SK-N-SH (cell line): ENCODE measurements around the gene GALT. TPM values are rescaled to one million over a fixed set of nuclear protein-coding genes. Genes with fewer than 3 reads are reported as not detected.

Experiments
- CTCF ChIA-PET: fragments of 300-600, 350-600 bp; formaldehyde crosslinking; extraction: SDS; loops from one replicate; lab custom pipeline; 2021; lab: Yijun Ruan, JAX
- POLR2A ChIA-PET: fragments of 350-600 bp; sonication (Branson Sonifier 250); formaldehyde crosslinking; extraction: SDS; loops from one replicate; lab custom pipeline; 2020; ENCODE audit warnings: antibody characterized with exemption, inconsistent platforms; lab: Yijun Ruan, JAX
- DNase-seq: peaks from one replicate; pipeline ENCODE4 v3.0.0; 2012
- H2AFZ ChIP-seq: fragments of 200-600 bp; sonication (generic); 2 replicates; pipeline ENCODE4 v1.8.1; 2016; ENCODE audit warnings: antibody characterized with exemption, mild to moderate bottlenecking, low read depth
- H3F3A ChIP-seq: fragments of 200-600 bp; sonication (generic); replicated peaks from 2 replicates; pipeline ENCODE3; 2016; ENCODE audit warnings: antibody characterized with exemption, mild to moderate bottlenecking; ENCODE audit not compliant: insufficient read depth
- H3K27ac ChIP-seq, 2 experiments: fragments of 200-500 bp in 1 of 2; fragments of 200-600 bp in 1 of 2; sonication (Bioruptor generic) in 1 of 2; sonication (generic), shearing (Covaris generic) in 1 of 2; 2 replicates each; pipeline versions ENCODE4 v1.5.1 to v1.6.1; 2014 to 2016; ENCODE audit warnings: low read depth in 2 of 2, inconsistent platforms in 1 of 2, low read length in 1 of 2, mild to moderate bottlenecking in 1 of 2, mixed read lengths in 1 of 2
- H3K27me3 ChIP-seq: fragments of 200-600 bp; sonication (generic), shearing (Covaris generic); 2 replicates; pipeline ENCODE4 v1.6.1; 2016; ENCODE audit warnings: mixed run types; ENCODE audit not compliant: insufficient read depth
- H3K36me3 ChIP-seq, 2 experiments: fragments of 200-500 bp in 1 of 2; fragments of 200-600 bp in 1 of 2; sonication (Bioruptor generic) in 1 of 2; sonication (generic) in 1 of 2; replicated peaks in 1 of 2; 2 replicates each; pipeline versions ENCODE3 to v1.5.1; 2014 to 2016; ENCODE audit warnings: low read length in 1 of 2, mild to moderate bottlenecking in 1 of 2; ENCODE audit not compliant: insufficient read depth in 2 of 2, control insufficient read depth in 1 of 2
- H3K4me1 ChIP-seq, 2 experiments: fragments of 200-500 bp in 1 of 2; fragments of 200-600 bp in 1 of 2; sonication (Bioruptor generic) in 1 of 2; sonication (generic), shearing (Covaris generic) in 1 of 2; 2 replicates each; pipeline versions ENCODE4 v1.5.1 to v1.6.1; 2014 to 2016; ENCODE audit warnings: low read depth in 1 of 2, low read length in 1 of 2, mixed run types in 1 of 2; ENCODE audit not compliant: insufficient read depth in 2 of 2, control insufficient read depth in 1 of 2
- H3K4me2 ChIP-seq: fragments of 200-600 bp; sonication (generic), shearing (Covaris generic); 2 replicates; pipeline ENCODE4 v1.6.1; 2017; ENCODE audit warnings: mixed run types
- H3K4me3 ChIP-seq, 2 experiments: fragments of 200-500 bp in 1 of 2; fragments of 200-600 bp in 1 of 2; sonication (Bioruptor generic) in 1 of 2; sonication (generic), shearing (Covaris generic) in 1 of 2; 2 replicates each; pipeline versions ENCODE4 v1.5.1 to v1.8.1; 2014 to 2016; ENCODE audit warnings: low read depth in 2 of 2, inconsistent platforms in 1 of 2, low read length in 1 of 2, mild to moderate bottlenecking in 1 of 2, mixed read lengths in 1 of 2, moderate library complexity in 1 of 2
- H3K79me2 ChIP-seq: fragments of 200-600 bp; sonication (generic); 2 replicates; pipeline ENCODE4 v1.8.1; 2017; ENCODE audit warnings: mild to moderate bottlenecking; ENCODE audit not compliant: insufficient read depth
- H3K9ac ChIP-seq: fragments of 200-600 bp; sonication (generic); 2 replicates; pipeline ENCODE4 v1.6.1; 2017; ENCODE audit warnings: mixed run types
- H3K9me2 ChIP-seq: fragments of 200-600 bp; sonication (generic); 2 replicates; pipeline ENCODE4 v1.6.1; 2017; ENCODE audit warnings: mixed run types
- H3K9me3 ChIP-seq: fragments of 200-600 bp; sonication (generic); 2 replicates; pipeline ENCODE4 v1.6.1; 2017; ENCODE audit warnings: mixed run types, mild to moderate bottlenecking, moderate library complexity
- H4K20me1 ChIP-seq: fragments of 200-600 bp; sonication (generic); 2 replicates; pipeline ENCODE4 v1.6.1; 2017; ENCODE audit warnings: mild to moderate bottlenecking, mixed run types; ENCODE audit not compliant: insufficient read depth
- CHD2 ChIP-seq: fragments of 150-350 bp; IDR thresholded peaks from 2 replicates; pipeline ENCODE4 v1.6.1; 2018; ENCODE audit warnings: low read length; ENCODE audit not compliant: partially characterized antibody
- CTCF ChIP-seq: fragments of 200-600 bp; sonication (generic); IDR thresholded peaks from 2 replicates; pipeline ENCODE4 v1.6.1; 2017; ENCODE audit warnings: antibody characterized with exemption, mild to moderate bottlenecking, moderate library complexity
- ELF1 ChIP-seq: IDR thresholded peaks from 2 replicates; pipeline ENCODE4 v1.4.0; 2012
- EP300 ChIP-seq, 2 experiments: IDR thresholded peaks; 2 replicates each; pipeline versions ENCODE4 v1.4.0 to v1.6.1; 2012; ENCODE audit warnings: borderline replicate concordance in 1 of 2, low read depth in 1 of 2, low read length in 1 of 2
- EZH2phosphoT487 ChIP-seq: fragments of 200-600 bp; sonication (generic); IDR thresholded peaks from 2 replicates; pipeline ENCODE4 v1.6.1; 2017; ENCODE audit warnings: low read depth, mixed run types, mild to moderate bottlenecking, antibody characterized with exemption, moderate library complexity, borderline replicate concordance
- FOXJ3 ChIP-seq: sonication (generic); formaldehyde crosslinking; IDR thresholded peaks from 2 replicates; pipeline ENCODE4 v1.5.1; 2020; ENCODE audit warnings: mild to moderate bottlenecking, missing genetic modification reagents
- GABPA ChIP-seq: IDR thresholded peaks from 2 replicates; pipeline ENCODE4 v1.4.0; 2012; ENCODE audit warnings: low read depth, mild to moderate bottlenecking
- IRF3 ChIP-seq: fragments of 150-350 bp; IDR thresholded peaks from 2 replicates; pipeline ENCODE4 v1.6.1; 2016; ENCODE audit warnings: mild to moderate bottlenecking, low read depth, low read length
- MAX ChIP-seq: IDR thresholded peaks from 2 replicates; pipeline ENCODE4 v1.4.0; 2012; ENCODE audit warnings: low read depth
- MEF2A ChIP-seq: IDR thresholded peaks from 2 replicates; pipeline ENCODE4 v1.4.0; 2012; ENCODE audit warnings: low read depth, borderline replicate concordance
- MXI1 ChIP-seq: IDR thresholded peaks from 2 replicates; pipeline ENCODE4 v1.6.1; 2012; ENCODE audit warnings: mild to moderate bottlenecking, low read depth, low read length, improper control_type of control experiment
- NRF1 ChIP-seq: IDR thresholded peaks from 2 replicates; pipeline ENCODE4 v1.6.1; 2012; ENCODE audit warnings: low read depth, mild to moderate bottlenecking, low read length
- PBX3 ChIP-seq: IDR thresholded peaks from 2 replicates; pipeline ENCODE4; 2012
- POLR2AphosphoS5 ChIP-seq: IDR thresholded peaks from 2 replicates; pipeline ENCODE4 v1.6.1; 2012; ENCODE audit warnings: low read depth, low read length
- RAD21 ChIP-seq: IDR thresholded peaks from 2 replicates; pipeline ENCODE4 v1.6.1; 2012; ENCODE audit warnings: mild to moderate bottlenecking, low read length
- RFX5 ChIP-seq: IDR thresholded peaks from 2 replicates; pipeline ENCODE4 v1.6.1; 2012; ENCODE audit warnings: mild to moderate bottlenecking, improper control_type of control experiment, low read length
- TAF1 ChIP-seq: IDR thresholded peaks from 2 replicates; pipeline ENCODE4 v1.6.1; 2012; ENCODE audit warnings: low read depth, mild to moderate bottlenecking, low read length, moderate library complexity, borderline replicate concordance
- TEAD4 ChIP-seq: IDR thresholded peaks from 2 replicates; pipeline ENCODE4 v1.4.0; 2012; ENCODE audit warnings: mild to moderate bottlenecking, borderline replicate concordance; ENCODE audit not compliant: insufficient read depth
- USF1 ChIP-seq: IDR thresholded peaks from 2 replicates; pipeline ENCODE4 v1.4.0; 2012; ENCODE audit warnings: low read depth, borderline replicate concordance
- YY1 ChIP-seq: IDR thresholded peaks from 2 replicates; pipeline ENCODE4 v1.4.0; 2012; ENCODE audit warnings: low read depth, mild to moderate bottlenecking
- ZBTB33 ChIP-seq: IDR thresholded peaks from 2 replicates; pipeline ENCODE4 v1.4.0; 2012; ENCODE audit warnings: low read depth, borderline replicate concordance
- WGBS: methylation state at CpG from one replicate; pipeline ENCODE4 v1.1.6; 2017; ENCODE audit warnings: low lambda C conversion rate; 5-methylcytosine and 5-hydroxymethylcytosine counted together
- polyA plus RNA-seq, 3 experiments: library from polyadenylated mRNA; depleted of rRNA; stranded (reverse); fragments of >200 nt; gene quantifications; 2 replicates each; pipeline ENCODE4 v1.2.3, GENCODE V29; 2012

Gene GALT
- polyA plus RNA-seq, 1 of the 3 experiments (the other 2 are of a cell fraction), result 45.9 TPM

- peaks cover 5 to 22% of the 10 kb centered on the region in 2 experiments; a peak in 2 of 4 replicates for H3K4me1 ChIP-seq
- peak within 1 kb of the TSS; percentile 81 for H3K9ac ChIP-seq
- no peaks in the 10 kb centered on the region for H3K27me3 ChIP-seq
- CTCF ChIA-PET, result interaction anchor here (0.9 to 2.6 kb wide), 8 partner anchors 14 to 216 kb away, joined by 3 to 35 read pairs (median 10); no protein-coding TSS in a partner anchor
- H3K79me2 ChIP-seq, result peaks cover 14% of the 10 kb centered on the region
- 8% methylated on average over 18 of the region's 43 CpGs for WGBS
- peak within 1 kb of the TSS; percentile 94 to 96 for H3K4me3 ChIP-seq
- H4K20me1 ChIP-seq, result no peaks in the 10 kb centered on the region
- DNase-seq, result peak; percentile 97
- H3K27ac ChIP-seq, result peak within 1 kb of the TSS in 1 of 2 experiments; percentile 13; a peak in 2 of 4 replicates
- H3F3A ChIP-seq, result no peaks in the 10 kb centered on the region
- peak within 1 kb of the TSS; percentile 95 for H2AFZ ChIP-seq
- peak; percentile 76 for TF ChIP-seq PBX3
- peak; percentile 95 for TF ChIP-seq GABPA
- no peak for TF ChIP-seq RAD21
- TF ChIP-seq USF1, result no peak
- no peak for TF ChIP-seq EZH2phosphoT487
- TF ChIP-seq ZBTB33, result no peak
- TF ChIP-seq TEAD4, result no peak
- TF ChIP-seq ELF1, result peak; percentile 64; the same call in 1 of the 2 replicates
- TF ChIP-seq POLR2AphosphoS5, result peak; percentile 56; the same call in 1 of the 2 replicates
- peak; percentile 61; the same call in 1 of the 2 replicates for TF ChIP-seq TAF1
- no peak for TF ChIP-seq NRF1
- no peak for TF ChIP-seq EP300 (IDR thresholded peaks at IDR 0.05; ENCODE audit: borderline replicate concordance in 1 of 2, low read depth in 1 of 2, low read length in 1 of 2)
- peak; percentile 68 for TF ChIP-seq CHD2
- TF ChIP-seq MAX, result 0 out of 2 replicates have a peak, but pooled peaks have one; percentile 32
- no peak for TF ChIP-seq IRF3
- TF ChIP-seq MXI1, result peak; percentile 82; the same call in 1 of the 2 replicates
- no peak for TF ChIP-seq CTCF
- peak; percentile 77; the same call in 1 of the 2 replicates for TF ChIP-seq YY1
- 0 out of 2 replicates have a peak, but pooled peaks have one; percentile 47 for TF ChIP-seq RFX5
- no peak for TF ChIP-seq FOXJ3
- TF ChIP-seq MEF2A, result no peak
- no peaks in the 10 kb centered on the region for H3K9me3 ChIP-seq
- no peaks in the 10 kb centered on the region for H3K9me2 ChIP-seq
- POLR2A ChIA-PET, result interaction anchor here (0.6 to 1.6 kb wide), 2 partner anchors 10 to 17 kb away, joined by 3 to 10 read pairs; partner anchors contain the start of gene SIGMAR1
- H3K4me2 ChIP-seq, result peak within 1 kb of the TSS; percentile 90
- H3K36me3 ChIP-seq, result peaks cover 23% of the 10 kb centered on the region in 2 experiments
Observed at GRCh38 chr9:34620061-34620994, 26.1 kb upstream of the GALT start, which contains the start of gene DCTN3. Gene DCTN3, minus strand, starts transcription at chr9:34620495. Its CDS starts 31 bp downstream, at chr9:34620464.
